Muscle of arm (tissue), 12 donors: ENCODE measurements around the gene TMEM116. TPM values are rescaled to one million over a fixed set of nuclear protein-coding genes. Genes with fewer than 3 reads are reported as not detected.
"Not testable (repeated sequence)": the region's sequence is repeated elsewhere in the genome, so short reads cannot be mapped to it uniquely, and the experiment has no call there.

ENCODE experiments used
- DNase-seq: peaks from one replicate; pipeline ENCODE4 v3.0.0-alpha.2; 2013
- polyA plus RNA-seq, 12 donors: library from polyadenylated mRNA; unstranded; fragments of 120-200 nt; gene quantifications; one replicate each; pipeline ENCODE4 v1.2.1, GENCODE V29; 2013; ENCODE audit not compliant: insufficient read length in 12 of 12

The TMEM116 gene
- polyA plus RNA-seq, 12 donors: 9.5 to 17.7 (median 12.9) TPM; not detected in 1

GRCh38 chr12:111978545-111978944 is 34.4 kb downstream of the TMEM116 start:
- no peak for DNase-seq

- DNase-seq: no peak
Measured at GRCh38 chr12:111976860-111977259, 36.1 kb downstream of the TMEM116 start.

GRCh38 chr12:111976291-111976690 is 36.7 kb downstream of the TMEM116 start:
- DNase-seq: no peak

- DNase-seq: no peak
Measured at GRCh38 chr12:111975161-111975931, 37.6 kb downstream of the TMEM116 start.

GRCh38 chr12:111971800-111972199 is 41.2 kb downstream of the TMEM116 start:
- no peak for DNase-seq

GRCh38 chr12:111964935-111965334 is 48.0 kb downstream of the TMEM116 start:
- DNase-seq: no peak

- not testable (repeated sequence) for DNase-seq
Measured at GRCh38 chr12:111959518-111959917, 53.4 kb downstream of the TMEM116 start.

- DNase-seq: not testable (repeated sequence)
Measured at GRCh38 chr12:111957224-111957623, 55.7 kb downstream of the TMEM116 start.

- no peak for DNase-seq
Measured at GRCh38 chr12:111954969-111955368, 58.0 kb downstream of the TMEM116 start.

- DNase-seq: no peak
Measured at GRCh38 chr12:111953455-111953854, 59.5 kb downstream of the TMEM116 start.

- DNase-seq: not testable (repeated sequence)
Measured at GRCh38 chr12:111952084-111952787, 60.7 kb downstream of the TMEM116 start.

- DNase-seq: not testable (repeated sequence)
Measured at GRCh38 chr12:111950961-111951676, 61.8 kb downstream of the TMEM116 start.

GRCh38 chr12:111943929-111944328 is 69.0 kb downstream of the TMEM116 start:
- DNase-seq: no peak

GRCh38 chr12:111942557-111942956 is 70.4 kb downstream of the TMEM116 start:
- no peak for DNase-seq

- peak; percentile 7 for DNase-seq
Measured at GRCh38 chr12:111937429-111937828, 75.5 kb downstream of the TMEM116 start.

GRCh38 chr12:111936869-111937268 is 76.1 kb downstream of the TMEM116 start:
- DNase-seq: no peak

GRCh38 chr12:111932241-111932640 is 80.7 kb downstream of the TMEM116 start:
- no peak for DNase-seq

- DNase-seq: no peak
Measured at GRCh38 chr12:111927346-111927745, 85.6 kb downstream of the TMEM116 start.

GRCh38 chr12:111926631-111927030 is 86.3 kb downstream of the TMEM116 start:
- DNase-seq: no peak

- no peak for DNase-seq
Measured at GRCh38 chr12:111925171-111925570, 87.8 kb downstream of the TMEM116 start.

- no peak for DNase-seq
Measured at GRCh38 chr12:111907740-111908139, 105.2 kb downstream of the TMEM116 start.

- DNase-seq: no peak
Measured at GRCh38 chr12:111905502-111905901, 107.5 kb downstream of the TMEM116 start.
